Measurements from ENCODE around the gene KRT4.

Gene KRT4

DNA sequence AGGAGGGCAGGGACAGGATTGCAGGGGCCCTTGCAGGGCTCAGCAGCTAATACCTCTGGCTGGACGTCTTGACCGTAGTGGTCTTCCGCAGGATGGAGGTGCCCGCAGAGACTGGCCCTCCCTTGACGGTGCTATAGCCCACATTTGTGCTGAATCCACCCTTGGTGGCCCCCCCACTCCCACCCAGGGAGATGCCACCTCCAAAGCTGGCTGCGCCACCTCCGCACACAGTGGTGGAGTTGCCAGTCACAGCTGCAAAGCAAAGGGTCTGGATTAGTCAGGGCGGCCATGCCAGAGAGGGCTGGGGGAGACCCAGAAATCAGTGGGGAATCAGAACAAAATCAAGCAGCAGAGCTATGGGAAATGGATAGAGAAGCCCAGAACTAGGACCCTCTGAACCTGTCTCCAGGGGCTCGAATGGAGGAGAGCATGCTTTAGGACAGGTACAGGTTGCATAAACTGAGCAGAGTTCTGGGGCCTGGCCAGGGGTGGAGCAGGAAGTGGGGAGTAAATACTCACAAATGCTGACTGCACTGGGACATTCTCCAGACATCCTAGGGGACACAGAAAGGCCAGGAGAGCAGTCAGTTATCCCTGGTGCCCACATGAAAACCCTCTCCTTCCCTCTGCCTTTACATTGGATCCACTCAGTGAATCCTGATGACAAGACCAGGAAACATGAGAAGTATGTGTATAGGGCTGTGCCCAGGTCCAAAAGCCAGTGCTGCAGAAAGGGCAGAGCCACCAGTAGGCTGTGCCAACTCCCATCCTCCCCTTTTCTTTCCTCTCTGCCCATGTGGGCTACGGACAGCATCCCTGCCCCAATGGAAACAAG lies 8.1 kb upstream of the KRT4 start:
- no peak for DNase-seq

GRCh38 chr12:52821071-52821730 lies 7.3 kb upstream of the KRT4 start:
- no peak for DNase-seq

GRCh38 chr12:52820521-52820920 lies 6.6 kb upstream of the KRT4 start:
- no peak for DNase-seq

DNA sequence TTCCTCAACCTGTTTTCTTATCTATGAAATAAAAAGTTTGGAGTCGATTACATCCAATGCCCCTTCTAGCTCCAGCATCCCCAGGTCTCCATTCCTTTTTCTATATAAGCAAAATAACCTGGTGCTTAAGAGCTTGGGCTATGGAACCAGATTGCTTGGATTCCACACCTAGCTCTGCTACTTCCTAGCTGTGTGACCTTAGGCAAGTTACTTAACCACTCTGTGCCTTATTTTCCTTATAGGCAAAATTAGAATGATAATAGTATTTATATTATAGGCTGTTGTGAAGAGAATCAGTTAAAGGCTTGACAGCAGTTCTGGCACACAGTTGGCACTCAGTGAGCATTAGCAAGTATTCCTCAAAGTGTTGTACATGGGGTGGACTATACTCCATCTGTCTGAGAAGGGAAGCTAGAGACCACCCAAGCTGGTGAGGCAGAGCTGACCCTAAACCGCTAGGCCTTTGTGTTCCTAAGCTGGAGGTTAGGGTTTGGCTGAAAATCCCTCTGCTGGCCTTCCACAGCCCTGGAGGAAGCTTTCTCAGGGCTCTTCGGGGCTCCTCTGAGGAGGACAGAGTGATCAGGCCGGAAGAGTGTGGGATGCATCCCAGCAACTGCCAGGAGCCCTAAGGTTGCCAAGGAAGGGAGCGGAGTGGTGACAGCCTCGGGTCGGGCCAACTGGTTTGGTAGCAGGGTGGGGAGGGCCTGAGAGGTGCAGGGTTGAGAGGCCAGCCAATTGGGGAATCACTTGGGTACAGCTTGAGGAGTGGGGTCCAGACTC lies 6.0 kb upstream of the KRT4 start:
- no peak for DNase-seq

DNA sequence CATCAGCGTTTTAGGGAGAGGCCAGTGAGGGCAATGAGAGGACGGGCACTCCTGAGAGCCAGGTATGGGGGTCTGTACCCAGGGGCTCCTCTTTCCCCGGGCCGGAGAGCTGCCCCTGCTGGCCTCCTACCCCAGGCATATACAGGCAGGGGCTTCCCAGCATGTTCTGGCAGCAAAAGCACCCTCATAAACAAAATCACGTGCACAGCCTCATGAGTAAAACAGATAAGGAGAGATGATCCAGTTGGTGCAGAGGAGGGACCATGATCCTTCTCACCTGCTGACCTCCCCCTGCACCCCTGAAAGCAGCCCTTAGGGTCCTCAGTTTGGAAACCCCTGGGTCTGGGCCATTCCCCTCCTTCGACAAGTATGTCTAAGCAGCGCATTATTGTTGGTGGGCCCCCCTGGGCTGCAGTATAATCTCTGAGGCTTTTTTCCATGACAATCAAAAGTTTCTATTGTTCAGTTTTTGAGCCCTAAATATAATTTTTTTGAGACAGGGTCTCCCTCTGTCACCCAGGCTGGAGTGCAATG lies 5.0 kb upstream of the KRT4 start:
- DNase-seq: no peak

DNA sequence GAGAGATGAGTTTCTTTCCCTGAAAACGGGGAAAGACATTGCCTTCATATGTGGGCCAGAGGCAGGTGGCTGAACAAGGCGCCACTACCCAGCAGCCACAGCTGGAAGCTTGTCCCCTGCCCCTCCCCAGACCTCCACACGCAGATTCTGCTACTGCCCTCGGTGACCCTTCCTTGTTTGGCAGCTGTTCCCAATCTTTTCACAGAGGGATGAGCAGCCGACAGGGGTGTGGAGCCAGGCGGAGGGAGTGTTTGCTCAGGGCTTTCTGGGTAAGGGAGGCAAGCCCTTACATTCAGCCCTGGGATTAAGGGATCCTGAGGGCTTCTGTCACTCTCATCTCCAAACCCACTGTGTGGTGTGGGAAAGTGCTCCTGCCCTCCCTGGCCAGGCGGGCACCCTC lies 4.5 kb upstream of the KRT4 start:
- DNase-seq: no peak

DNA sequence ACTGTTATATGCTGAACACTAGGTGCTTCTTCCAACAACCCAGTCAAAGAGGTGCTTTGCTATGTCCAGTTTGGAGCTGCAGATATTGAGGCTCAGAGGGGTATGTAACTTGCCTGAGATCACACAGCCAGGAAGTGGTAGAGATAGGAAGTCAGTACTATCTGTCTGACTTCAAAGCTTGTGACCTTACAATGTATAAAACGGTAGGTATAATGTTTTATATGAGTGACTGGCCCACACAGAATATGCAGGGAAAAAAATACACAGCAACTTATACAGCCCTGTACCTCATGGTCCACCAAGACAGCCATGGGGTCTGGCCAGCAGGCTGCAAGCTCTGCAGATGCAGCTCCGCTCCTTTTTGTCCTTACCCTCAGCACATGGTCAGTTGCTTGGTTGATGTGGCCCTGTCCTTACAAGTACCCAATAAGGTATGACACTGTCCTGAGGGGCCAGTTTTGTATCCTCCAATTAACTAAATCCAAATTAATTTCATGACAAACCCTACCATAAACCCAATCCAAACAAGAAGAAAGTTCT lies 3.9 kb upstream of the KRT4 start:
- DNase-seq: no peak

GRCh38 chr12:52817003-52817698 lies 3.2 kb upstream of the KRT4 start:
- DNase-seq: no peak

DNA sequence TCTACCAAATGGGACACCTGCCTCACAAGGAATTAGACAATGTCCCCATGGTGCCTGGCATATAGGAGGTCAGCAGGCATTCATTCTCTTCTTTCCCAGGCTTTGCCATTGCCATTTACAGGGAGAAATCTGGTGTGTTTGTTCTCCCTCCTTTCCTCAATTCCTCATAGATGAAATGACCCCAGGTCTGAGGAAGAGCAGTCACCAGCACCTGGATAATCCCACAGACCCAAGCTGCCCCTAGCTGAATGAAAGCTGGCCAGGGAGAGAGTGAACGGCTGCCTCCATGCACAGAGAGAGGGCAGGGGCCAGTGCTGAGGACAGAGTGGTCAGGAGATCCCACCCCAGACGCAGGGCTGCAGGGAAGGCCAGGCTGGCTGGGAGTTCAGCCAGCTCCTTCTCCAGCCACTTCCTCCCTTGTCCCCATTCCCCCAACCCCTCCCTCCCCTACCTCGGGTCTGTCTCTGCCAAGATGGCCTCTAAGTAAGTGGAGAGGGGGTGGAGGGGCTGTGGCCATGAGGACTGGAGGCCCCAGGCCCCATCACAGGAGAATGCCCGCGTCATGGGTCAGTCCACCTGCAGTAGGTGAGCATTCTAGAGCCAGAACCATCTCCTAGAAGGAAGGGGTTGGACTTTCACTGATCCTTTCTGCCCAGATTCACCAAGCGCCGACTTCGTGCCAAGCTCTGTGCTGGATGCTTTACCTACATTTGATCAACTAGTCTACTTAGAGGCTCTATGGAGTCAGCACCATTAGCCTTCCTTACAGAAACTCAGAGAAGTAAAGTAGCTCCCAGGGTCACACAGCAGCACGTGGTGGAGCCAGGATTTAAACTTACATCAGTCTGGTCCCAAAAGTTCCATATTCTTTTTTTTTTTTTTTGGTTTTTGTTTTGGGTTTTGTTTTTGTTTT lies 2.0 kb upstream of the KRT4 start:
- no peak for DNase-seq

- no peak for DNase-seq
Observed at GRCh38 chr12:52815161-52815560, 1.2 kb upstream of the KRT4 start.

DNA sequence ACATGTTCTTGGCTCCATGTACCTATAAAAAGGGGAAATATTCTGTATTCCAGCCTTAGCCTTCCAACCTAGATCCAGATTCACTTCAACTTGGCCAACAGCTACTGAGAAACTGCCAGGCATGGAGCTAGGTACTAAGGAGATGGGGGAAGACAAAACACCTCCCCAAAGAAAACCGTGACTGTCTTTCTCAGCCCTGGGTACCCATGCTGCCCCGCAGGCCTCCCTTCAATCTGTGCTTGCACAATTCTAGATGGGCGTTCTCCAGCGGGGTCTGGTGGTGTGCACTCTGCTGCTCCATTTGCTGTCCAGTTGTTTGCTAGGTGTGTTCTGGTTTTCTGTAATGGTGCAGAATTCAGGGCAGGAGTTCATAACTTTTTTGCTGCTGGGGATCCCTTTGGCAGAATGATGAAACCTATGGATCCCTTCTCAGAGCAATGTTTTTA lies 817 bp upstream of the KRT4 start:
- DNase-seq: no peak

GRCh38 chr12:52813203-52813819 lies 605 bp downstream of the KRT4 start:
- no peak for DNase-seq

DNA sequence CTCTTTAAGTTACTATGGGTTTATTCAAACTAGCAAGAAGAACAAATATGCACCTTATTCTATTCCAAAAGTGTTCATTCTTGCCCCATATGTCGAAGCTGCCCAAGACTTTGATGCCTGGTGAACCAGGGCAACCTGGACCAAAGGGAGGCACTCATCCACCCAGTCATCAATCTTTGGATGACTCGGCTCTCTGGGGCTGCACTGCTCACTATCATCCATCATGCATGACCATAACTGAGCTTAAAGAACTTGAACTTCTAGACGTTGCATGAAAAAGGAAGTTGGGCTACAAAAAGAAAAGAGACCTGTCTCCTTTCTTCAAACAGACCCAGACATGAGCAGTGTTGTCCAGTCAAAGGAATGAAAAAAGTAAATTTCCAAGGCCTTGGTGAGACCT lies 1.2 kb downstream of the KRT4 start:
- DNase-seq: no peak

DNA sequence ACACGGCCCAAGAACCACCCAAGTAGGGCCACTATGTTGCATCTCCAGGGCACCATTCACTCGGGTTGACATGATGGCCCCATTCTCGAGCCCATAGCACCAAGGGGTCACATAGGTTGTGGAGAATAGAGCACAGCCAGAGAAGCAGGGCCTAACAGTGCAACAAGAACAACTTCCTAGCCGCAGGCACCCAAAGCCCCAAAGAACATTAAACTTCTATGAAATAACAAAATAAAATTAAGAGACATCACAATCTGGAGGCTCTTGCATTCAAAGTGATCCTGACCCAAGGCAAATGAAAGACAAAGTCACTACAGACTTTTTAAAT lies 1.9 kb downstream of the KRT4 start:
- DNase-seq: no peak

DNA sequence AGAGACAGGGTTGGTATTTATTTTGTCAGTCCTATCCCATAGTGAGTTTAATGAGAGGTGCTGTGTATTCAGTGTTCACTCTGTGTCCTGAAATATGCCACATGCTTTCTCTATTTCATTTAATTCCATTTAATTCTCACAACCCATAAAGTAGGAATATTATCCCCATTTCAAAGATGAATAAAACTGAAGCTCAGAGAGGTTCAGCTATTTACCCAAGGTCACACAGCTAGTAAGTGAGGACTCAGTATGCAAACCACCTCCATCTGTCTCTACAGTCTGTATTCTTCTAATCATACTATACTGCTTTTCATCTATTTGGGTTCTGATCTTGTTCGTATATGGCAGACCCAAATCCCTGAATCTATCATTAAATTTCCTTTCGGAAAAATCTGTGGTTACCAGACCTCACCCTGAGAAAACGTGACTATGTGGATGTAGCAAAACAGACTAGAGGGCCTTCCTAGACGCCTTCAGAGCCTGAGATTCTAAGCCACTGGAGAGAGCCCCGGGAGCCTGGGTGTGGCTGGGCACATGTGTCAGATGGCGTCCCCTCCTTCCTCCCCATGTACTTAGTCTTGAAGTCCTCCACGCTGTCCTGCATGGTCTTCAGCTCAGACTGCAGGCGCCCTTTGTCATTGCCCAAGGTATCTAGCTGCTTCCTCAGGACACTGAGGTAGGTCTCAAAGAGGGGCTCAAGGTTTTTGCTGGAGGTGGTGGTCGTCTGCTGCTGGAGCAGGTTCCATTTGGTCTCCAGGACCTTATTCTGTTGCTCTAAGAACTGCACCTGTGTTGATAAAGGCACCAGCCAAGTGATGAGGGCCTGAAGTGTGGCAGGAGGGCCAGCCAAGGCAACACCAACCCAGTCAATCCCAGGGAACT lies 2.5 kb downstream of the KRT4 start:
- DNase-seq: no peak

DNA sequence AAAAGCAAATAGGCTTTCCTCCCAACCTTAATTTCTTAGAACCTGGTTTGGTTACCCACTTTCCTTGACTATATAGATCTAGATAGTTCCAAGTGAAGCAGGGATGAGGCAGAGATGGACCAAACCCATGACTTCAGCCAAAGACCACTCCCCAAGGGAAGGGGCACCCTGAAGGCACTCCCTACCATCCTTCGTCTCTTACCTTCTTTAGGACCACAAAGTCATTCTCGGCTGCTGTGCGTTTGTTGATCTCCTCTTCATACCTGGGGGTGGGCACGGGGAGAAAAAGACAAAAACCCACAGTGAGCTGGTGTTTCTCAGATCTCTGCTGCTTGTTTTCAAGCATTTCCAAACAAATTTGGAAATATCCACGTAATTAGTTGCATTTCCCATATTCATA lies 3.4 kb downstream of the KRT4 start:
- no peak for DNase-seq

DNA sequence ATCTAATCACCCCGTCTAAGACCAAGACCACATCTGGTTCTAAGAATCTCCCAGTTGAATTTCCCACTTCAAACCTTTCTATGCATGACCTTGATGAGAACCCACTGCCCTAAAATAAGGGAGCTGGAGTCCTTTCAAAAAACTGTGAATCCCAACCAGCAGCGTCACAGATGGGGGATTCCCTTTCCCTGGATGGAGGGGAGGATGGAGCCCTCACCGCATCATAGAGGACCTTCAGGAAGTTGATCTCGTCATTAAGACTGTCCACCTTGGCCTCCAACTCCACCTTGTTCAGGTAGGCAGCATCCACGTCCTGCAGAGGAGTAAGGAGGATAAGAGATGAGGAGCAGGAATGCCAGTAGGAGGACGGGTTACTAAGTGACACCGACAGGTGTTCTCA lies 4.8 kb downstream of the KRT4 start:
- no peak for DNase-seq

- no peak for DNase-seq
Observed at GRCh38 chr12:52808573-52809160, 5.2 kb downstream of the KRT4 start.
